HCT116 (cell line): Measurements from ENCODE around the gene MAP1LC3B.

ENCODE experiments used
- EZH2 ChIP-seq: fragments of 200-600 bp; sonication (generic); IDR thresholded peaks from 2 replicates; pipeline ENCODE4 v1.6.1; 2017; ENCODE audit warnings: antibody characterized with exemption, mixed run types
- POLR2A ChIP-seq: IDR thresholded peaks from 2 replicates; pipeline ENCODE4 v1.7.0; 2011; ENCODE audit warnings: borderline replicate concordance; ENCODE audit not compliant: insufficient read depth, insufficient read length; ENCODE audit errors: extremely low read depth
- POLR2AphosphoS5 ChIP-seq: IDR thresholded peaks from 2 replicates; pipeline ENCODE4 v1.6.1; 2011; ENCODE audit warnings: mild to moderate bottlenecking, low read depth, low read length, moderate library complexity
- TF ChIP-seq, protein P1 (sequence below), 3 experiments: fragments of 200-600 bp in 1 of 3; sonication (generic) in 1 of 3; IDR thresholded peaks in 2 of 3; conservative IDR thresholded peaks in 1 of 3; 2 replicates each; pipeline ENCODE4 v1.5.1; 2012 to 2017; ENCODE audit warnings: low read depth in 2 of 3, low read length in 2 of 3, antibody characterized with exemption in 1 of 3, borderline replicate concordance in 1 of 3, control low read depth in 1 of 3, mild to moderate bottlenecking in 1 of 3, mixed read lengths in 1 of 3, mixed run types in 1 of 3, moderate library complexity in 1 of 3; ENCODE audit not compliant: insufficient read depth in 1 of 3

DNA sequence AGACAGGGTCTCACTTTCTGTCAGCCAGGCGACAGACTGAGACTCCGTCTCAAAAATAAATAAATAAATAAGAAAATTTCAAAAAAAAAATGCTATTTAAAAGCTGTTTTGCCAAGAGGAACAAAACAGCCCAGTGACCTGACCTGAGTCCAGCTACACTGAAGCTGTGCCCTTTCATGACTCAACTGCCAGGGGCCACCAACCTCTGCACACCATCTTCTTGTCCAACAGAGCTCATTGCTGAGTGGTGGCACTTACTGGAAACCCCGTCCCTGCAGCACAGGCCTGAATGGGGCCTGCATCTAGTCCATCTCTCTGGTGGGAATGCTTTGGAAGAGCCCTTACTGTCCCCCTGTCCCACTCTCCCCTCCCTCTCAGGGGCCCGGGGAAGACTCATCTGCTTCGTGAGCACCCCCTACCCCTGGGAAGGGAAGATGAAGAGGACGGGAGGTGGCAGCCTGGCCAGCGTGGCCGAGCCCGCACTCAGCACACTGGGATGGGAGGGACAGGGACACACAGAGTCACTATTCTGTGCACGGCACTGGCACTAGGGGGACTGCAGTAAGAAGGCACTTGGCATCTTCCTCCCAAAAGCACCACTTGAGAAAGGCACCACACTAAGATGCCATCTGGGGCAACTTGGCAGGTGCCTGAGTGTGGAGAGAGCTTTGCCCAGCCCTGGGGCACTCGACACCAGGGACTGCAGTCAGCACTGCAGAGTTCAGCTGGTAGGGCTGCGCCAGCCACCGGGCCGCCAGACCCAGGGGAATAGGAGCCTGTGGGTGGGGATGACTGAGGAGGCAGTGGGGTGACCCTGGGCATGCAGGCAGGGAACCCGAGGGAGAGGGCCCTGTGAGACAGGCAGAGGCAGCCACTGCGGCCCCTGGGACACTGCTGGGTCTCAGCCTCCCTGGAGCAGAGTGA, 22.1 kb upstream of the MAP1LC3B start:
- TF ChIP-seq POLR2A = no peak
- TF ChIP-seq, protein P1, sequence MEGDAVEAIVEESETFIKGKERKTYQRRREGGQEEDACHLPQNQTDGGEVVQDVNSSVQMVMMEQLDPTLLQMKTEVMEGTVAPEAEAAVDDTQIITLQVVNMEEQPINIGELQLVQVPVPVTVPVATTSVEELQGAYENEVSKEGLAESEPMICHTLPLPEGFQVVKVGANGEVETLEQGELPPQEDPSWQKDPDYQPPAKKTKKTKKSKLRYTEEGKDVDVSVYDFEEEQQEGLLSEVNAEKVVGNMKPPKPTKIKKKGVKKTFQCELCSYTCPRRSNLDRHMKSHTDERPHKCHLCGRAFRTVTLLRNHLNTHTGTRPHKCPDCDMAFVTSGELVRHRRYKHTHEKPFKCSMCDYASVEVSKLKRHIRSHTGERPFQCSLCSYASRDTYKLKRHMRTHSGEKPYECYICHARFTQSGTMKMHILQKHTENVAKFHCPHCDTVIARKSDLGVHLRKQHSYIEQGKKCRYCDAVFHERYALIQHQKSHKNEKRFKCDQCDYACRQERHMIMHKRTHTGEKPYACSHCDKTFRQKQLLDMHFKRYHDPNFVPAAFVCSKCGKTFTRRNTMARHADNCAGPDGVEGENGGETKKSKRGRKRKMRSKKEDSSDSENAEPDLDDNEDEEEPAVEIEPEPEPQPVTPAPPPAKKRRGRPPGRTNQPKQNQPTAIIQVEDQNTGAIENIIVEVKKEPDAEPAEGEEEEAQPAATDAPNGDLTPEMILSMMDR (IDR thresholded peaks at IDR 0.05 in 2 of 3, conservative IDR thresholded peaks at IDR 0.05 in 1 of 3; ENCODE audit: borderline replicate concordance in 1 of 3, insufficient read depth in 1 of 3, low read depth in 2 of 3, low read length in 2 of 3) = no peak
- no peak for TF ChIP-seq EZH2
- TF ChIP-seq POLR2AphosphoS5 = no peak
